Measurements from ENCODE around the gene EPS15.
"Not testable (repeated sequence)": the region's sequence is repeated elsewhere in the genome, so short reads cannot be mapped to it uniquely, and the experiment has no call there.

EPS15 gene

GRCh38 chr1:51514733-51515132 lies 4.3 kb downstream of the EPS15 start:
- DNase-seq (ENCODE audit: insufficient read length, low spot score): no peak
- peak; percentile 56 for FAIRE-seq
- no peak for TF ChIP-seq CTCF (IDR thresholded peaks at IDR 0.05; ENCODE audit: insufficient read depth, missing control alignments)

GRCh38 chr1:51512606-51513005 lies 6.5 kb downstream of the EPS15 start:
- no peak for TF ChIP-seq CTCF (IDR thresholded peaks at IDR 0.05; ENCODE audit: insufficient read depth, missing control alignments)
- no peak for FAIRE-seq
- DNase-seq (ENCODE audit: insufficient read length, low spot score): no peak

DNA sequence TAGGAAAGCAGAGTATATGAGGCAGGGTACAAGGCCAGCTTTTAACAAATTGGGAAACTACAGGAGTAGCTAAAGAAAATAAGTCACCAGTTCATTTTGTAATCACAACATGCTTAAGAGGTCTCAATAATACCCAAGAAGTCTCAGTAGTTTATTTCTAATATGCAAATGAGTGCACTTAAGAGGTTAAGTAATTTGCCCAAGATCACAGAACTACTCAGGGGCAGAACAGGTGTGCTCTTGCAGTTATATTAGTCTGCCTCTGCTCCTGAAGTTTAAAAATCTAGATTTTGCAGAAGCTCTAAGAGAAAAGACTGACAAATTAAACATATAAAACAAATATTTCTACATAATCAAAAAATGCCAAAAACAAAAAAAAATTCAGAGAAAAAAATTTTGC lies 6.9 kb downstream of the EPS15 start:
- FAIRE-seq: no peak

DNA sequence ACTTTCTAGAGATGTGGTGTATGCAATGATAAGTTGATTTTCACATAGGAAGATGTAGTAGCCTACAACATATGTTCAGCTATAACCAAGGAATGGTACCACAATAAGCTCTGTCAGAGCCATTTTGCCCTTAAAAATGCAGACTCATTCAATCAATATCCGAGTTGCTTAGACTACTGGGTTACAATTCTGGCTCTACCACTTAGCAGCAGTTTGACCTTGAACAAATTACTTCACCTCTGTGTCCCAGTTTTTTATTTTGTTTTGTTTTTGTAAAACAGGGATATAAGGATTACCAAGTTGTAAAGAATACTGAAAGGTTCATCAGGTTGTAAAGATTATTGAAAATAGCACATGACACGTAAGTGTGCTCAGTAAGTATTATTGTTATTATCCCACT lies 9.3 kb downstream of the EPS15 start:
- no peak for FAIRE-seq
- no peak for TF ChIP-seq CTCF (IDR thresholded peaks at IDR 0.05; ENCODE audit: insufficient read depth, missing control alignments)
- DNase-seq (ENCODE audit: insufficient read length, low spot score): no peak

More for the DNA sequence above, 6.9 kb downstream of the EPS15 start:
- no peak for TF ChIP-seq CTCF (IDR thresholded peaks at IDR 0.05; ENCODE audit: insufficient read depth, missing control alignments)
- no peak for DNase-seq (ENCODE audit: insufficient read length, low spot score)

DNA sequence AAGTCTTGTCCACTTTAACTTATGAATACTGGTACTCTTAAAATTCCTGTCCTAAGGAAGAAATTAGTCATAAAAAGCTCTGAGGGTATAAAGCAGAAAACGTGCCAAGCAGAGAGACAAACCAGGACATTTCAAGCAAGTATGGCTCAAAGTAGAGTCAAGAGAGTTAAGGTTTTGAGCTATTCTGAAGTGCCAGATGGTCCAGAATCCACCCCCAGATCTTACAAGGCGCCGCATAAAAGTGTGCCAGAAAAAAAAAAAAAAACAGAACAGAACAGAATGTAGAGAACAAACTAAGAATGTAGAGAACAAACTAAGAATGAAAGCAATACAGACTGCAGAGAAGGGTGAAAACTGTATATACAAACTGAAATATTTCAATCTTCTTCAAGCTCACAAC lies 12.5 kb downstream of the EPS15 start:
- TF ChIP-seq CTCF (IDR thresholded peaks at IDR 0.05; ENCODE audit: insufficient read depth, missing control alignments): no peak
- DNase-seq (ENCODE audit: insufficient read length, low spot score): no peak
- peak; percentile 61 for FAIRE-seq

GRCh38 chr1:51504806-51505525 lies 14.1 kb downstream of the EPS15 start:
- DNase-seq (ENCODE audit: insufficient read length, low spot score) (no peak), FAIRE-seq (no peak)
- no peak for TF ChIP-seq CTCF (IDR thresholded peaks at IDR 0.05; ENCODE audit: insufficient read depth, missing control alignments)

GRCh38 chr1:51501218-51501630 lies 17.8 kb downstream of the EPS15 start:
- not testable (repeated sequence) for DNase-seq (ENCODE audit: insufficient read length, low spot score); FAIRE-seq
